HEK293 (cell line): ENCODE data around the gene CDK5.

Experiments
- FEZF1 ChIP-seq: fragments of 450-650 bp; formaldehyde crosslinking; IDR thresholded peaks from 2 replicates; pipeline ENCODE4 v1.5.1; 2016; ENCODE audit warnings: missing biosample characterization, missing genetic modification characterization
- HOXC10 ChIP-seq: sonication (generic); formaldehyde crosslinking; IDR thresholded peaks from 2 replicates; pipeline ENCODE4 v1.8.1; 2023; ENCODE audit warnings: mild to moderate bottlenecking, missing genetic modification reagents
- IKZF3 ChIP-seq: fragments of 450-650 bp; IDR thresholded peaks from 2 replicates; pipeline ENCODE4 v1.5.0; 2018; ENCODE audit warnings: missing biosample characterization, mild to moderate bottlenecking, missing genetic modification characterization, moderate library complexity
- KLF10 ChIP-seq: fragments of 450-650 bp; IDR thresholded peaks from 2 replicates; pipeline ENCODE4 v1.5.1; 2018; ENCODE audit warnings: missing biosample characterization, mild to moderate bottlenecking, missing genetic modification characterization
- MEIS1 ChIP-seq: sonication (generic); formaldehyde crosslinking; IDR thresholded peaks from 2 replicates; pipeline ENCODE4 v1.8.1; 2022; ENCODE audit warnings: missing genetic modification reagents, mild to moderate bottlenecking, borderline replicate concordance
- PRDM1 ChIP-seq: fragments of 450-650 bp; formaldehyde crosslinking; IDR thresholded peaks from 2 replicates; pipeline ENCODE4; 2016; ENCODE audit warnings: missing biosample characterization, missing genetic modification characterization
- REPIN1 ChIP-seq: fragments of 450-650 bp; formaldehyde crosslinking; IDR thresholded peaks from 2 replicates; pipeline ENCODE4 v1.5.1; 2017; ENCODE audit warnings: missing biosample characterization, missing genetic modification characterization, low read depth
- SALL2 ChIP-seq: fragments of 450-650 bp; formaldehyde crosslinking; IDR thresholded peaks from 2 replicates; pipeline ENCODE4 v1.5.0; 2017; ENCODE audit warnings: missing biosample characterization, mild to moderate bottlenecking, missing genetic modification characterization, borderline replicate concordance
- ZBTB17 ChIP-seq: fragments of 450-650 bp; formaldehyde crosslinking; IDR thresholded peaks from 2 replicates; pipeline ENCODE4 v1.5.1; 2016; ENCODE audit warnings: missing biosample characterization, missing genetic modification characterization
- ZBTB48 ChIP-seq: fragments of 450-650 bp; formaldehyde crosslinking; IDR thresholded peaks from 2 replicates; pipeline ENCODE4 v1.5.1; 2016; ENCODE audit warnings: missing biosample characterization, missing genetic modification characterization
- ZFHX2 ChIP-seq: fragments of 450-650 bp; formaldehyde crosslinking; conservative IDR thresholded peaks from 2 replicates; pipeline ENCODE4 v1.5.1; 2016; ENCODE audit warnings: missing biosample characterization, missing genetic modification characterization
- ZNF10 ChIP-seq: fragments of 450-650 bp; formaldehyde crosslinking; IDR thresholded peaks from 2 replicates; pipeline ENCODE4 v1.5.1; 2017; ENCODE audit warnings: missing biosample characterization, missing genetic modification characterization
- ZNF112 ChIP-seq: fragments of 450-650 bp; formaldehyde crosslinking; IDR thresholded peaks from 2 replicates; pipeline ENCODE4 v1.5.0; 2017; ENCODE audit warnings: missing biosample characterization, missing genetic modification characterization
- ZNF211 ChIP-seq: fragments of 450-650 bp; formaldehyde crosslinking; IDR thresholded peaks from 2 replicates; pipeline ENCODE4 v1.5.1; 2016; ENCODE audit warnings: low read depth, missing biosample characterization, missing genetic modification characterization
- ZNF214 ChIP-seq: fragments of 450-650 bp; formaldehyde crosslinking; IDR thresholded peaks from 2 replicates; pipeline ENCODE4 v1.5.1; 2017; ENCODE audit warnings: missing biosample characterization, mild to moderate bottlenecking, missing genetic modification characterization, borderline replicate concordance
- ZNF239 ChIP-seq: fragments of 450-650 bp; formaldehyde crosslinking; IDR thresholded peaks from 2 replicates; pipeline ENCODE4 v1.5.1; 2016; ENCODE audit warnings: missing biosample characterization, missing genetic modification characterization
- ZNF335 ChIP-seq: fragments of 450-650 bp; formaldehyde crosslinking; conservative IDR thresholded peaks from 2 replicates; pipeline ENCODE4 v1.5.1; 2016; ENCODE audit warnings: missing biosample characterization, missing genetic modification characterization
- ZNF398 ChIP-seq: fragments of 450-650 bp; formaldehyde crosslinking; IDR thresholded peaks from 2 replicates; pipeline ENCODE4 v1.5.1; 2017; ENCODE audit warnings: missing biosample characterization, missing genetic modification characterization
- ZNF449 ChIP-seq: fragments of 450-650 bp; formaldehyde crosslinking; IDR thresholded peaks from 2 replicates; pipeline ENCODE4 v1.5.1; 2017; ENCODE audit warnings: missing biosample characterization, mild to moderate bottlenecking, missing genetic modification characterization, moderate library complexity
- ZNF501 ChIP-seq: fragments of 450-650 bp; formaldehyde crosslinking; IDR thresholded peaks from 2 replicates; pipeline ENCODE4 v1.5.1; 2016; ENCODE audit warnings: missing biosample characterization, missing genetic modification characterization
- ZNF518A ChIP-seq: fragments of 450-650 bp; formaldehyde crosslinking; conservative IDR thresholded peaks from 2 replicates; pipeline ENCODE4 v1.5.1; 2016; ENCODE audit warnings: low read depth, missing biosample characterization, missing genetic modification characterization
- ZNF521 ChIP-seq: fragments of 450-650 bp; formaldehyde crosslinking; IDR thresholded peaks from 2 replicates; pipeline ENCODE4 v1.5.1; 2017; ENCODE audit warnings: missing biosample characterization, mild to moderate bottlenecking, missing genetic modification characterization
- ZNF558 ChIP-seq: fragments of 450-650 bp; formaldehyde crosslinking; IDR thresholded peaks from 2 replicates; pipeline ENCODE4 v1.5.1; 2016; ENCODE audit warnings: missing biosample characterization, missing genetic modification characterization
- ZNF621 ChIP-seq: fragments of 450-650 bp; formaldehyde crosslinking; IDR thresholded peaks from 2 replicates; pipeline ENCODE4 v1.5.1; 2017; ENCODE audit warnings: missing biosample characterization, missing genetic modification characterization
- ZNF623 ChIP-seq: fragments of 450-650 bp; formaldehyde crosslinking; IDR thresholded peaks from 2 replicates; pipeline ENCODE4 v1.5.1; 2016; ENCODE audit warnings: missing biosample characterization, missing genetic modification characterization
- ZNF639 ChIP-seq: fragments of 450-650 bp; formaldehyde crosslinking; IDR thresholded peaks from 2 replicates; pipeline ENCODE4 v1.5.1; 2016; ENCODE audit warnings: missing biosample characterization, missing genetic modification characterization
- ZNF677 ChIP-seq: fragments of 450-650 bp; IDR thresholded peaks from 2 replicates; pipeline ENCODE4 v1.5.0; 2018; ENCODE audit warnings: missing biosample characterization, mild to moderate bottlenecking, missing genetic modification characterization, moderate library complexity
- ZNF701 ChIP-seq: fragments of 450-650 bp; formaldehyde crosslinking; IDR thresholded peaks from 2 replicates; pipeline ENCODE4 v1.5.1; 2016; ENCODE audit warnings: missing biosample characterization, missing genetic modification characterization
- ZNF785 ChIP-seq: fragments of 450-650 bp; formaldehyde crosslinking; IDR thresholded peaks from 2 replicates; pipeline ENCODE4 v1.5.1; 2016; ENCODE audit warnings: missing biosample characterization, missing genetic modification characterization
- ZSCAN23 ChIP-seq: fragments of 450-650 bp; formaldehyde crosslinking; IDR thresholded peaks from 2 replicates; pipeline ENCODE4 v1.5.1; 2016; ENCODE audit warnings: missing biosample characterization, missing genetic modification characterization
- ZSCAN4 ChIP-seq: fragments of 450-650 bp; formaldehyde crosslinking; IDR thresholded peaks from 2 replicates; pipeline ENCODE4 v1.5.1; 2017; ENCODE audit warnings: missing biosample characterization, missing genetic modification characterization
- ZXDB ChIP-seq: fragments of 450-650 bp; formaldehyde crosslinking; IDR thresholded peaks from 2 replicates; pipeline ENCODE4 v1.5.1; 2016; ENCODE audit warnings: missing biosample characterization, missing genetic modification characterization

Gene CDK5

GRCh38 chr7:151080067-151080521, 22.4 kb upstream of the CDK5 start (continued):
- TF ChIP-seq ZNF518A (no peak), PRDM1 (no peak), ZNF449 (tag by site-specific recombination) (peak; percentile 84; the same call in 1 of the 2 replicates), ZNF785 (tag by site-specific recombination) (no peak), ZNF558 (no peak), FEZF1 (tag by site-specific recombination) (no peak), ZSCAN4 (tag by site-specific recombination) (no peak), ZXDB (tag by site-specific recombination) (no peak), ZNF639 (tag by site-specific recombination) (no peak), ZNF335 (peak; percentile 53), ZNF10 (tag by site-specific recombination) (no peak), ZNF677 (tag by site-specific recombination) (no peak), REPIN1 (tag by site-specific recombination) (no peak), ZNF621 (tag by site-specific recombination) (no peak), SALL2 (tag by site-specific recombination) (no peak), HOXC10 (CRISPR knock-in tag) (no peak), ZBTB17 (tag by site-specific recombination) (no peak), ZFHX2 (tag by site-specific recombination) (no peak; the same call in 1 of the 2 replicates), ZBTB48 (tag by site-specific recombination) (no peak), ZNF211 (no peak), ZNF501 (tag by site-specific recombination) (no peak), IKZF3 (no peak), KLF10 (tag by site-specific recombination) (no peak), ZNF623 (no peak), MEIS1 (CRISPR knock-in tag) (no peak), ZNF398 (tag by site-specific recombination) (no peak), ZNF214 (tag by site-specific recombination) (no peak), ZNF239 (tag by site-specific recombination) (no peak), ZSCAN23 (tag by site-specific recombination) (no peak), ZNF521 (no peak), ZNF701 (tag by site-specific recombination) (no peak), ZNF112 (tag by site-specific recombination) (no peak)
